ENCODE data around the gene CHMP2B. TPM values are rescaled to one million over a fixed set of nuclear protein-coding genes. Genes with fewer than 3 reads are reported as not detected.

The CHMP2B gene
- total RNA-seq, 1 experiment from 2014 or later = 39.3 TPM

DNA sequence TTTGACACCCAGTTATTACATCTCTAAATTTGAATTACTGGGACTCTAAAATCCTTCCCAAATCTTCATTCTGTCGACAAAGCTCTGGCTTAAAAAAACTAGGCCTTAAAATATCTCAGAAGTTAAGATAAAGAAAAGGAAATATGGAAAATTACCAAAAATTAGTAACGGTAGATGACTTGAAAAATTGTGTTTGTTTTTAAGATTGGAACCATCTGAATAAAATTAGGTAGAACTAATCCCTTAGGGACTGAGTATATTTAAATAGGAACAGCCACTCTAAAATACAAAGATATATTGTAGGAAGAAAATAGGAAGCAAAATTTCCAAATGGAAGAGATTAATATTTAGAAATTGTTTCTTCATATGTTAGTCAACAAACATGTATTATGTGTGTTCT is 45.1 kb upstream of the CHMP2B start:
- Mint-ChIP-seq H3K4me1 (peaks cover 5 to 8% of the 10 kb centered on the region in 2 experiments), H3K9me3 (no peaks in the 10 kb centered on the region), H3K4me3 (no peak overlapping the region), H3K27me3 (ENCODE audit: low read depth) (no peaks in the 10 kb centered on the region), H3K27ac (no peak overlapping the region), H3K36me3 (ENCODE audit: insufficient read depth in 1 of 3, low read depth in 3 of 3) (no peaks in the 10 kb centered on the region)
- peaks cover 4% of the 10 kb centered on the region; the same call in 1 of the 2 replicates for H3K4me1 ChIP-seq (ENCODE audit: insufficient read depth, low read length)
- H3K4me2 ChIP-seq (ENCODE audit: insufficient read depth, insufficient read length, low read length) = no peak overlapping the region
- no peak overlapping the region for H4K91ac ChIP-seq (ENCODE audit: insufficient read length, low read depth, low read length)
- H3K18ac ChIP-seq (ENCODE audit: insufficient read length, low read depth, low read length) = no peak overlapping the region
- H3T11ph ChIP-seq (ENCODE audit: low read length) = no peak overlapping the region
- H2BK120ac ChIP-seq (ENCODE audit: low read depth, low read length, poor library complexity, severe bottlenecking) = no peak overlapping the region
- no peaks in the 10 kb centered on the region for H4K20me1 ChIP-seq (ENCODE audit: control insufficient read depth, insufficient read depth, insufficient read length)
- no peak for DNase-seq
- no peaks in the 10 kb centered on the region for H3K79me1 ChIP-seq (ENCODE audit: insufficient read depth, low read depth, low read length, poor library complexity, severe bottlenecking)
- no peak overlapping the region for H2AK5ac ChIP-seq (ENCODE audit: insufficient read length, low read length)
- H4K8ac ChIP-seq (replicated peaks; ENCODE audit: insufficient read length, low read depth, low read length) = no peak overlapping the region
- TF ChIP-seq, protein P1, sequence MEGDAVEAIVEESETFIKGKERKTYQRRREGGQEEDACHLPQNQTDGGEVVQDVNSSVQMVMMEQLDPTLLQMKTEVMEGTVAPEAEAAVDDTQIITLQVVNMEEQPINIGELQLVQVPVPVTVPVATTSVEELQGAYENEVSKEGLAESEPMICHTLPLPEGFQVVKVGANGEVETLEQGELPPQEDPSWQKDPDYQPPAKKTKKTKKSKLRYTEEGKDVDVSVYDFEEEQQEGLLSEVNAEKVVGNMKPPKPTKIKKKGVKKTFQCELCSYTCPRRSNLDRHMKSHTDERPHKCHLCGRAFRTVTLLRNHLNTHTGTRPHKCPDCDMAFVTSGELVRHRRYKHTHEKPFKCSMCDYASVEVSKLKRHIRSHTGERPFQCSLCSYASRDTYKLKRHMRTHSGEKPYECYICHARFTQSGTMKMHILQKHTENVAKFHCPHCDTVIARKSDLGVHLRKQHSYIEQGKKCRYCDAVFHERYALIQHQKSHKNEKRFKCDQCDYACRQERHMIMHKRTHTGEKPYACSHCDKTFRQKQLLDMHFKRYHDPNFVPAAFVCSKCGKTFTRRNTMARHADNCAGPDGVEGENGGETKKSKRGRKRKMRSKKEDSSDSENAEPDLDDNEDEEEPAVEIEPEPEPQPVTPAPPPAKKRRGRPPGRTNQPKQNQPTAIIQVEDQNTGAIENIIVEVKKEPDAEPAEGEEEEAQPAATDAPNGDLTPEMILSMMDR (conservative IDR thresholded peaks at IDR 0.05) = no peak
- H3K4ac ChIP-seq (ENCODE audit: low read depth, low read length) = no peak overlapping the region
- H2BK12ac ChIP-seq (ENCODE audit: insufficient read length, low read depth, low read length) = no peak overlapping the region
- no CpG with 5 or more reads among the region's 2 CpGs for WGBS (ENCODE audit: extremely low coverage, insufficient read length, low lambda C conversion rate)
- no peak overlapping the region for H3K9ac ChIP-seq (ENCODE audit: extremely low read depth, insufficient read length, low read length)
- no peak overlapping the region for H4K5ac ChIP-seq (ENCODE audit: insufficient read length, low read depth, low read length)
- no peaks in the 10 kb centered on the region for H3K23me2 ChIP-seq (ENCODE audit: insufficient read length, low read depth, low read length, poor library complexity, severe bottlenecking)
- no peak overlapping the region for H3K56ac ChIP-seq (ENCODE audit: insufficient read length, low read depth, low read length)
- H2AFZ ChIP-seq (ENCODE audit: low read length) = no peak overlapping the region
- H2BK15ac ChIP-seq (ENCODE audit: low read depth, low read length) = no peak overlapping the region
- H3K14ac ChIP-seq (ENCODE audit: insufficient read depth, low read length) = no peak overlapping the region
- no peak overlapping the region for H2BK20ac ChIP-seq (ENCODE audit: low read depth, low read length, poor library complexity, severe bottlenecking)
- no peaks in the 10 kb centered on the region for H3K79me2 ChIP-seq (ENCODE audit: insufficient read depth, low read length)
- H3K27ac ChIP-seq (ENCODE audit: insufficient read length, low read depth, low read length) = no peak overlapping the region
- no peak overlapping the region for H2BK5ac ChIP-seq (ENCODE audit: insufficient read length, low read length)
- no peak overlapping the region for H3K23ac ChIP-seq (ENCODE audit: insufficient read length, low read depth, low read length)
- no peaks in the 10 kb centered on the region for H3K9me3 ChIP-seq (ENCODE audit: control insufficient read depth, low read depth, low read length)
- no peaks in the 10 kb centered on the region for H3K27me3 ChIP-seq (ENCODE audit: insufficient read depth, low read length)
